Measurements from ENCODE around the gene HRH3. TPM values are rescaled to one million over a fixed set of nuclear protein-coding genes. Genes with fewer than 3 reads are reported as not detected.

HRH3 gene
- total RNA-seq, 1 experiment from 2014 or later: not detected

GRCh38 chr20:62216636-62217566, 3.2 kb downstream of the HRH3 start:
- peaks cover 51% of the 10 kb centered on the region for H3K27me3 Mint-ChIP-seq (ENCODE audit: insufficient read depth, unreplicated experiment)
- H3K36me3 Mint-ChIP-seq (ENCODE audit: insufficient read depth, unreplicated experiment): no peaks in the 10 kb centered on the region
- ChIA-PET POLR2A (interaction anchor here (1.1 kb wide), 1 partner anchor 18 kb away, joined by 4 read pairs; no protein-coding TSS in a partner anchor), CTCF (no interaction called here)
- no peak for TF ChIP-seq CTCF (IDR thresholded peaks at IDR 0.05; ENCODE audit: unreplicated experiment)
- no peak for DNase-seq (ENCODE audit: unreplicated experiment)
- no peak overlapping the region for H3K27ac Mint-ChIP-seq (ENCODE audit: low read depth, unreplicated experiment)
- intact Hi-C loops (cut with micrococcal nuclease): no loop called here
- no TSS peak for BruUV-seq (replicated peaks)
- no peaks in the 10 kb centered on the region for H3K4me1 Mint-ChIP-seq (ENCODE audit: insufficient read depth, unreplicated experiment)
- no peaks in the 10 kb centered on the region for H3K9me3 Mint-ChIP-seq (ENCODE audit: unreplicated experiment)
- H3K4me3 Mint-ChIP-seq (ENCODE audit: unreplicated experiment): no peak overlapping the region

- no TSS peak for BruUV-seq (replicated peaks)
- TF ChIP-seq CTCF (IDR thresholded peaks at IDR 0.05; ENCODE audit: unreplicated experiment): no peak
- no peak for DNase-seq (ENCODE audit: unreplicated experiment)
- no peaks in the 10 kb centered on the region for H3K4me1 Mint-ChIP-seq (ENCODE audit: insufficient read depth, unreplicated experiment)
- H3K36me3 Mint-ChIP-seq (ENCODE audit: insufficient read depth, unreplicated experiment): no peaks in the 10 kb centered on the region
- H3K4me3 Mint-ChIP-seq (ENCODE audit: unreplicated experiment): no peak overlapping the region
- CTCF ChIA-PET: no interaction called here
- no peak overlapping the region for H3K27ac Mint-ChIP-seq (ENCODE audit: low read depth, unreplicated experiment)
- POLR2A ChIA-PET: no interaction called here
- H3K9me3 Mint-ChIP-seq (ENCODE audit: unreplicated experiment): no peaks in the 10 kb centered on the region
- peaks cover 45% of the 10 kb centered on the region for H3K27me3 Mint-ChIP-seq (ENCODE audit: insufficient read depth, unreplicated experiment)
- intact Hi-C loops (cut with micrococcal nuclease): no loop called here
Observed at GRCh38 chr20:62215991-62216635, 4.0 kb downstream of the HRH3 start.

- H3K4me1 Mint-ChIP-seq (ENCODE audit: insufficient read depth, unreplicated experiment): no peaks in the 10 kb centered on the region
- H3K27me3 Mint-ChIP-seq (ENCODE audit: insufficient read depth, unreplicated experiment): peaks cover 39% of the 10 kb centered on the region
- no peak overlapping the region for H3K4me3 Mint-ChIP-seq (ENCODE audit: unreplicated experiment)
- DNase-seq (ENCODE audit: unreplicated experiment): no peak
- no peaks in the 10 kb centered on the region for H3K36me3 Mint-ChIP-seq (ENCODE audit: insufficient read depth, unreplicated experiment)
- no peak overlapping the region for H3K27ac Mint-ChIP-seq (ENCODE audit: low read depth, unreplicated experiment)
- POLR2A ChIA-PET: no interaction called here
- intact Hi-C loops (cut with micrococcal nuclease): no loop called here
- TF ChIP-seq CTCF (IDR thresholded peaks at IDR 0.05; ENCODE audit: unreplicated experiment): no peak
- no TSS peak for BruUV-seq (replicated peaks)
- CTCF ChIA-PET: no interaction called here
- H3K9me3 Mint-ChIP-seq (ENCODE audit: unreplicated experiment): no peaks in the 10 kb centered on the region
Observed at GRCh38 chr20:62215020-62215990, 4.8 kb downstream of the HRH3 start.
